Mesothelial cell of epicardium (in vitro differentiated cells): ENCODE results near the gene PIGO. TPM values are rescaled to one million over a fixed set of nuclear protein-coding genes. Genes with fewer than 3 reads are reported as not detected.

ENCODE experiments used
- DNase-seq, 2 experiments: peaks; one replicate each; pipeline ENCODE4 v3.0.0; 2021; ENCODE audit warnings: low spot score in 2 of 2; ENCODE audit not compliant: unreplicated experiment in 2 of 2
- H3K27ac Mint-ChIP-seq: 2 replicates; pipeline ENCODE4 v1.8.0; 2021; ENCODE audit warnings: mixed read lengths
- H3K27me3 Mint-ChIP-seq: 2 replicates; pipeline ENCODE4 v1.8.0; 2021; ENCODE audit warnings: low read depth, mixed read lengths
- H3K36me3 Mint-ChIP-seq: 2 replicates; pipeline ENCODE4 v1.8.0; 2021; ENCODE audit warnings: mixed read lengths
- H3K4me1 Mint-ChIP-seq: 2 replicates; pipeline ENCODE4 v1.8.0; 2021; ENCODE audit warnings: mixed read lengths
- H3K4me3 Mint-ChIP-seq: 2 replicates; pipeline ENCODE4 v1.8.0; 2021; ENCODE audit warnings: mild to moderate bottlenecking, moderate library complexity, mixed read lengths
- H3K9me3 Mint-ChIP-seq: 2 replicates; pipeline ENCODE4 v1.8.0; 2021; ENCODE audit warnings: mixed read lengths
- CTCF ChIP-seq: fragments of 200-600 bp; sonication (generic); IDR thresholded peaks from one replicate; pipeline ENCODE4 v1.5.0; 2021; ENCODE audit warnings: antibody characterized with exemption; ENCODE audit not compliant: unreplicated experiment
- total RNA-seq: library from RNA; stranded (reverse); gene quantifications from 3 replicates; pipeline ENCODE4 v1.2.1, GENCODE V29; 2021

Gene PIGO
- total RNA-seq, 1 donor from 2014 or later = 28.4 TPM

GRCh38 chr9:35067056-35067455, 29.3 kb downstream of the PIGO start:
- Mint-ChIP-seq H3K4me3 (no peak overlapping the region), H3K4me1 (peaks cover 33% of the 10 kb centered on the region), H3K36me3 (peaks cover 36% of the 10 kb centered on the region), H3K27me3 (no peaks in the 10 kb centered on the region), H3K9me3 (no peaks in the 10 kb centered on the region), H3K27ac (no peak overlapping the region)
- no peak for DNase-seq
- TF ChIP-seq CTCF = no peak

GRCh38 chr9:35060548-35061207, 35.7 kb downstream of the PIGO start:
- Mint-ChIP-seq H3K36me3 (peaks cover 72% of the 10 kb centered on the region), H3K27me3 (no peaks in the 10 kb centered on the region), H3K4me3 (no peak overlapping the region), H3K27ac (no peak overlapping the region), H3K4me1 (no peaks in the 10 kb centered on the region), H3K9me3 (no peaks in the 10 kb centered on the region)
- no peak for TF ChIP-seq CTCF
- no peak for DNase-seq

- H3K27ac Mint-ChIP-seq = no peak overlapping the region
- H3K27me3 Mint-ChIP-seq = no peaks in the 10 kb centered on the region
- peaks cover 76% of the 10 kb centered on the region for H3K36me3 Mint-ChIP-seq
These were observed 37.0 kb downstream of the PIGO start for GRCh38 chr9:35059438-35059837.

GRCh38 chr9:35057271-35057620, 39.1 kb downstream of the PIGO start:
- Mint-ChIP-seq H3K36me3 (peaks cover 85% of the 10 kb centered on the region), H3K9me3 (peaks cover 14% of the 10 kb centered on the region), H3K4me3 (no peak overlapping the region), H3K27ac (no peak overlapping the region), H3K27me3 (no peaks in the 10 kb centered on the region), H3K4me1 (no peaks in the 10 kb centered on the region)
- no peak for TF ChIP-seq CTCF
- no peak for DNase-seq

More at GRCh38 chr9:35059438-35059837, 37.0 kb downstream of the PIGO start:
- Mint-ChIP-seq H3K9me3 (peaks cover 3% of the 10 kb centered on the region), H3K4me3 (no peak overlapping the region), H3K4me1 (no peaks in the 10 kb centered on the region)
- DNase-seq = no peak
- TF ChIP-seq CTCF = no peak

GRCh38 chr9:35056571-35057270, 39.7 kb downstream of the PIGO start:
- TF ChIP-seq CTCF = no peak
- DNase-seq = no peak
- Mint-ChIP-seq H3K27ac (no peak overlapping the region), H3K9me3 (peaks cover 14% of the 10 kb centered on the region), H3K36me3 (peaks cover 84% of the 10 kb centered on the region), H3K4me3 (no peak overlapping the region), H3K27me3 (no peaks in the 10 kb centered on the region), H3K4me1 (no peaks in the 10 kb centered on the region)
